ENCODE data around the gene B3GAT1. TPM values are rescaled to one million over a fixed set of nuclear protein-coding genes. Genes with fewer than 3 reads are reported as not detected.

The B3GAT1 gene
- polyA plus RNA-seq, 3 donors, result not detected

GRCh38 chr11:134372536-134372935, 39.5 kb downstream of the B3GAT1 start:
- WGBS (ENCODE audit: insufficient coverage), result 84% methylated on average over 8 of the region's 10 CpGs
- no peaks in the 10 kb centered on the region for H3K4me1 Mint-ChIP-seq
- Histone ChIP-seq H3K9me3 (replicated peaks in 1 of 2; ENCODE audit: control insufficient read depth in 1 of 2, insufficient read depth in 1 of 2, low read length in 2 of 2) (no peaks in the 10 kb centered on the region), H3K36me3 (replicated peaks in 1 of 2; ENCODE audit: control insufficient read depth in 1 of 2, insufficient read depth in 2 of 2, low read length in 2 of 2) (no peaks in the 10 kb centered on the region), H3K4me3 (replicated peaks in 1 of 3; ENCODE audit: low read depth in 2 of 3, low read length in 3 of 3) (no peak overlapping the region), H3K4me1 (ENCODE audit: control insufficient read depth in 1 of 2, insufficient read depth in 2 of 2, low read length in 2 of 2) (no peaks in the 10 kb centered on the region), H3K79me2 (ENCODE audit: insufficient read depth, low read length) (no peaks in the 10 kb centered on the region), H3K4me2 (replicated peaks; ENCODE audit: extremely low read depth, low read length, poor library complexity, severe bottlenecking) (no peak overlapping the region), H3K27ac (ENCODE audit: low read depth in 1 of 2, low read length in 2 of 2) (no peak overlapping the region), H4K20me1 (ENCODE audit: insufficient read depth, low read length) (no peaks in the 10 kb centered on the region), H3K9ac (ENCODE audit: insufficient read depth, low read length, poor library complexity, severe bottlenecking) (no peak overlapping the region), H2AFZ (ENCODE audit: insufficient read depth, low read depth, low read length, poor library complexity, severe bottlenecking) (no peak overlapping the region), H3K27me3 (ENCODE audit: control insufficient read depth in 2 of 2, insufficient read depth in 2 of 2, low read length in 2 of 2) (no peaks in the 10 kb centered on the region)
- DNase-seq, result no peak
- peaks cover 0 to 7% (median 3%) of the 10 kb centered on the region in 3 donors for H3K27me3 Mint-ChIP-seq (ENCODE audit: low read depth in 3 of 3)
- no peak overlapping the region for H3K27ac Mint-ChIP-seq
- H3K9me3 Mint-ChIP-seq, result peaks cover 0 to under 1% (median 0%) of the 10 kb centered on the region in 7 donors
- no peak for TF ChIP-seq CTCF (IDR thresholded peaks at IDR 0.05)
- H3K36me3 Mint-ChIP-seq, result no peaks in the 10 kb centered on the region
- no peak overlapping the region for H3K4me3 Mint-ChIP-seq
- intact Hi-C loops (cut with micrococcal nuclease), result no loop called here

GRCh38 chr11:134371436-134372185, 40.4 kb downstream of the B3GAT1 start:
- Histone ChIP-seq H3K4me1 (ENCODE audit: control insufficient read depth in 1 of 2, insufficient read depth in 2 of 2, low read length in 2 of 2) (no peaks in the 10 kb centered on the region), H3K9me3 (replicated peaks in 1 of 2; ENCODE audit: control insufficient read depth in 1 of 2, insufficient read depth in 1 of 2, low read length in 2 of 2) (no peaks in the 10 kb centered on the region), H2AFZ (ENCODE audit: insufficient read depth, low read depth, low read length, poor library complexity, severe bottlenecking) (no peak overlapping the region), H3K9ac (ENCODE audit: insufficient read depth, low read length, poor library complexity, severe bottlenecking) (no peak overlapping the region), H3K27ac (ENCODE audit: low read depth in 1 of 2, low read length in 2 of 2) (no peak overlapping the region), H3K27me3 (ENCODE audit: control insufficient read depth in 2 of 2, insufficient read depth in 2 of 2, low read length in 2 of 2) (no peaks in the 10 kb centered on the region), H4K20me1 (ENCODE audit: insufficient read depth, low read length) (no peaks in the 10 kb centered on the region), H3K36me3 (replicated peaks in 1 of 2; ENCODE audit: control insufficient read depth in 1 of 2, insufficient read depth in 2 of 2, low read length in 2 of 2) (no peaks in the 10 kb centered on the region), H3K79me2 (ENCODE audit: insufficient read depth, low read length) (no peaks in the 10 kb centered on the region), H3K4me3 (replicated peaks in 1 of 3; ENCODE audit: low read depth in 2 of 3, low read length in 3 of 3) (no peak overlapping the region), H3K4me2 (replicated peaks; ENCODE audit: extremely low read depth, low read length, poor library complexity, severe bottlenecking) (no peak overlapping the region)
- H3K9me3 Mint-ChIP-seq, result no peaks in the 10 kb centered on the region
- 94% methylated on average over 19 of the region's 22 CpGs for WGBS (ENCODE audit: insufficient coverage)
- TF ChIP-seq CTCF (IDR thresholded peaks at IDR 0.05), result no peak
- no peak for DNase-seq
- H3K27me3 Mint-ChIP-seq (ENCODE audit: low read depth in 3 of 3), result peaks cover 0 to 3% (median 3%) of the 10 kb centered on the region in 3 donors
- H3K27ac Mint-ChIP-seq, result no peak overlapping the region
- intact Hi-C loops (cut with micrococcal nuclease), result no loop called here
- H3K36me3 Mint-ChIP-seq, result no peaks in the 10 kb centered on the region
- no peaks in the 10 kb centered on the region for H3K4me1 Mint-ChIP-seq
- H3K4me3 Mint-ChIP-seq, result no peak overlapping the region

All from CD14-positive monocyte (primary cell).